Loucy (cell line): Measurements from ENCODE around the gene CENPO.

Experiments used
- CTCF ChIP-seq: fragments of 200-600 bp; sonication (generic); conservative IDR thresholded peaks from 2 replicates; pipeline ENCODE4 v1.5.1; 2014; ENCODE audit warnings: mild to moderate bottlenecking, antibody characterized with exemption, low read length
- EZH2phosphoT487 ChIP-seq: fragments of 200-600 bp; IDR thresholded peaks from 2 replicates; pipeline ENCODE4 v1.6.1; 2018; ENCODE audit warnings: antibody characterized with exemption, mild to moderate bottlenecking, moderate library complexity, borderline replicate concordance

- TF ChIP-seq CTCF (no peak), EZH2phosphoT487 (no peak)
Measured at GRCh38 chr2:24866946-24867345, 73.7 kb downstream of the CENPO start.
